AG08395 (cell line): Measurements from ENCODE around the gene DERA.
"Not testable (repeated sequence)": the region's sequence is repeated elsewhere in the genome, so short reads cannot be mapped to it uniquely, and the experiment has no call there.

ENCODE experiments used
- DNase-seq: peaks from one replicate; pipeline ENCODE4 v3.0.0; 2012; ENCODE audit warnings: mixed read lengths, low spot score

The DERA gene

DNA sequence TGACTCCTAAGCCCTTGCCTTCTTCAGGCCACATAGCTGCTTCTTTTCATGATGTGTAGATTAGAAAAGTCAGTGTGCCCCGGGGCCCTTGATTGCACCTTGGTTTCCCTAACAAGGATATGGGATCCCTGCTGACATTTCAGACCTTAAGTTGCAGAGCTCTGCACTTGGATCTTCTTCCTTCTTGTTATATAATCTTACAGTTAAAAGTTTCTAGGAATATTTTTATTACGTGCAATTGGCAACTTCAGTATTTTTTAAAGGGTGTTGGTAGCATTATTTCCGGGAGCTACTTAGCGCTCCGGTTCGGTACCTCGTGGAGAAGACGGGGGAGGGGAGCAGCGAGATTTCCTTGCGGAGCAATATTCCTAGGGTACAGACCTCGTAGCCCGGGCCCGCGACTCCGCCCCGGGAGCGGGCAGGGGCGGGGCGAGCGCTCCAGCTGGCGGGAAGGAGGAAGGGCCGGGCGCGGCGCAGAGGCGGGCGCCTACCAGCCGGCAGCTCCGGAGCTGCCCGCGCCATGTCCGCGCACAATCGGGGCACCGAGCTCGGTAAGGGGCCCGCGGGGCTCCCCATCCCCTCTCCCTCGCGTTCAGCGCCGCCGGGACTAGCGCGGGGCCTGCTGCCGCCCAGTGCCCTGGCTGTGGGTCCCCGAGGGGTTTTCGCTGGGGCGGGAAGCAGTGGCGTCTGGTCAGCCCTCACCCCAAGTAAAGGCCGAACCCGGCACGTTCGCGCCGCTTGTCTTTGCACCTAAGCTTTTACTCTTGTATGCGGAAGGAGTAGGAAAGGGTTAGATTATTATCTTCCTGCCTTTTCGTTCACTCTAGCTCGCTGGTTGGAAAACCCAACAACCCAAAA lies at the start of gene DERA:
TSS of gene DERA (plus strand) at position 469 of the 858 bp plus-strand sequence. CDS start at position 521, 52 bp downstream.
- DNase-seq, result peak; percentile 89

DNA sequence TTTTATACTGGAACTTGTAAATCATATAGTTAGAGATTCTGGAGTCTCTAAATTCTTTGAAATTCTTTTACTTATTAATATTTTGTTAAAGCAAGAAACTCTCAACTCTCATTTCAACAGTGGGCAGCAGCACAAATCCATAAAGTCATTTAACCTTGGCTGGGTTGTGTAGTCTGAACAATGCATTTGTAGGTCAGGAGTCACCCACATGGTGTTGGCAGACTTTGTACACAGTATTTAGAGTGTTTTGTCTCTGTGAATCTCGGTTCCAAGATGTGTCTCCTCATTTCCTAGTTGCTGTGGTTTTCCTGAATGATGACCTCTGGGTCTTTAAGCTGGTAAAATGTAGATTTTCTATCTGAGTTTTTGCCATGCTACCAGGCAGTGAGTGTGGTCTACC lies 49.7 kb upstream of the DERA start:
- no peak for DNase-seq

DNA sequence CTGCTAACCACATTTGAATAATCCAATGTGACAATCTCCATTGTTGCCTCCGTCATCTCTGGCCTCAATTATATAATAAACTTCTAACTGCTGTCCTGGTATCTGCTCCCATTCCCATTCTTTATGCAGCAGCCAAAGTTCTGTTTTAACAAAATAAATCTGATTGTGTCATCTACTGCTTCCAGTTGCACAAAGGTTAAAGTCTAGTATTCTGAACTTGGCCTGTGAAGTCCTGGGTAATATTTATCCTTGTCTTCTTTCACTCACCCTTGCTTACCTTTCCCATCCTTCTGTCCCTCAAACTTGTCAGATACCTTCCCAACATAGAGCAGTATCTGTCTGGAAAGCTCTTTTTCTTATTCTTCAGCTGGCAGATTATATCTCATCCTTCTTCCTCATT lies 48.3 kb upstream of the DERA start:
- no peak for DNase-seq

DNA sequence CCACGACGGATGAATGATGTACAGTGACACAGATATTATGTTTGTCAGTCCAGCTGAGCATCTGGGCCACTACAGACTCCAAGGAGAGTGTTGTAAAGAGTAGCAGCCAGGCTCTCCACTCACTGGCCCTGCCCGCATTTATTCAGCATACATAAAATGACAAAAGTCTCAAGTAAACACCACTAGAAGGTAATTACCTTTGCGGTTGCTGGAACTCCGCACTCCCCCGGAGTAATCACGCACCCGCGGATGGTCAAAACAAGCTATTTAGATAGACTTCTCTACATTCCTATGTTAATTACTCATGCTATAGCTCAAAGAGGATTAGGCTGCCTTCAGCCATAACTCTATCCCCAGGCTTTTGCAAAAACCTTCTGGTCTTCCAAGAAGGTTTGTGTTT lies 47.8 kb upstream of the DERA start:
- DNase-seq, result no peak

DNA sequence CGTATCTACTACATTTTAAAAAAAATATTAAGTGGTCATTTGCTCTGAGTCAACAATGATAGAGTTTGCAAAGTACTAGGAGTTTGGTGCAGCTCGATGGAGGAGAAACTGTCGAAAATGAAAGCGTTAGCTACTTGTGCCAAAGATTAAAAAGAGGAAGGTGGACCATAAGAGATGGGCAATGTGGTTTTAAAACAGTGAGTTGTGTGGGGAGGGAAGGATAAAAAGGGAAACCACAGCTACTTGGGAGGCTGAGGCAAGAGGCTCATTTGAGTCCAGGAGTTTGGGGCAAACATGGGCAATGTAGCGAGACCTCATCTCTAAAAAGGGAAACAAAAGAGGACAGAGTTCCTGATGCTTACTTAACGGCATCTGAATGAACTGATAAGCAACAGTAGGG lies 47.1 kb upstream of the DERA start:
- no peak for DNase-seq

DNA sequence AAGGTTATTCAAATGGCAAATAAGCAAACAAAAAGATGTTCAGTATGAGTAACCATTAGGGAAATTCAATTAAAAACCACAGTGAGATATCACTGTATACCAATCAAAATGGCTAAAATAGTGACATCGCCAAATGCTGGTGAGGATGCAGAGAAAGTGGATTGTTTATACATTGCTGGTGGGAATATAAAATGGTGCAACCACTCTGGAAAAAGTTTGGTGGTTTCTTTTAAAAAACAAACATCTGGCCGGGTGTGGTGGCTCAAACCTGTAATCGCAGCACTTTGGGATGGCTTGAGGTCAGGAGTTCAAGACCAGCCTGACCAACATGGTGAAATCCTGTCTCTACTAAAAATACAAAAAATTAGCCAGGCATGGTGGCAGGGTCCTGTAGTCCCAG lies 42.9 kb upstream of the DERA start:
- DNase-seq, result no peak

DNA sequence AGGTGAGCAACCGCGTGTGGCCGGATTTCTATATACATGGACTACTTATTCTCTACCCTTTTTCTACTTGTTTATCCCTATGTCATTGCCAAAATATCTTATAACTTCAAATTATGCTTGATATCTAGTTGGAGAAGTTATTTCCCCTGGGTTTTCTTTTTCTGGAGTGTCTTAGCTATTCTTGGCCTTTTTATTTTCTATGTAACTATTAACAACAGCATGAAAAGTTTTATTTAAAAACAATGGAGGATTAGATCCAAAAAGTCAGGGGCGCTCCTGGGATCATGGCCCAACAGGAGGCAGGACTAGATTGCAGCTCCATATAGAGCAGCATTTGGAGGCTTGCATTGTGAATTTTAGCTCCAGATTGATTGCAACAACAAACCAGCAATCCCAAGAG lies 37.6 kb upstream of the DERA start:
- no peak for DNase-seq

DNA sequence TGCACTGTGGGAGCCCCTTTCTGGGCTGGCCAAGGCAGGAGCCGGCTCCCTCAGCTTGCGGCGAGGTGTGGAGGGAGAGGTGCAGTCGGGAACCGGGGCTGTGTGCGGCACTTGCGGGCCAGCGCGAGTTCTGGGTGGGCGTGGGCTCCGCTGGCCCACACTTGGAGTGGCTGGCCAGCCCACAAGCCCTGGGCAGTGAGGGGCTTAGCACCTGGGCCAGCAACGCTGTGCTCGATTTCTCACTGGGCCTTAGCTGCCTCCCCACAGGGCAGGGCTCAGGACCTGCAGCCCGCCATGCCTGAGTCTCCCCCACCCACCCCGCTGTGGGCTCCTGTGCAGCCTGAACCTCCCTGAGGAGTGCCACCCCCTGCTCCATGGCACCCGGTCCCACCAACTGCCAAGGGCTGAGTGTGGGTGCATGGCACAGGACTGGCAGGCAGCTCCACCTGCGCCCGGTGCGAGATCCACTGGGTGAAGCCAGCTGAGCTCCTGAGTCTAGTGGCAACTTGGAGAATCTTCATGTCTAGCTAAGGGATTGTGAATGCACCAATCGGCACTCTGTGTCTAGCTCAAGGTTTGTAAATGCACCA lies 36.5 kb upstream of the DERA start:
- not testable (repeated sequence) for DNase-seq

DNA sequence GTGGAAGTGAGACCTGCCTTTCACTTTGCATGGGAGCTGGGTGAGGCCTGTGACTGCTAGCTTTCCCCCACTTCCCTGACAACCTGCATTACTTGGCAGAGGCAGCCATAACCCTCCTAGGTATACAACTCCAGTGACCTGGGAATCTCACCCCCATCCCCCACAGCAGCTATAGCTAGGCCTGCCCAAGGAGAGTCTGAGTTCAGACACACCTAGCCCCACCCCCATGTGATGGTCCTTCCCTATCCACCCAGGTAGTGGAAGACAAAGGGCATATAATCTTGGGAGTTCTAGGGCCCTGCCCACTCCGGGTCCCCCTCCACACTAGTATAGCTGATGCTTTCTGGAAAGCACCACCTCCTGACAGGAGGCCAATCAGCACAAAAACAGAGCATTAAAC lies 35.3 kb upstream of the DERA start:
- no peak for DNase-seq

DNA sequence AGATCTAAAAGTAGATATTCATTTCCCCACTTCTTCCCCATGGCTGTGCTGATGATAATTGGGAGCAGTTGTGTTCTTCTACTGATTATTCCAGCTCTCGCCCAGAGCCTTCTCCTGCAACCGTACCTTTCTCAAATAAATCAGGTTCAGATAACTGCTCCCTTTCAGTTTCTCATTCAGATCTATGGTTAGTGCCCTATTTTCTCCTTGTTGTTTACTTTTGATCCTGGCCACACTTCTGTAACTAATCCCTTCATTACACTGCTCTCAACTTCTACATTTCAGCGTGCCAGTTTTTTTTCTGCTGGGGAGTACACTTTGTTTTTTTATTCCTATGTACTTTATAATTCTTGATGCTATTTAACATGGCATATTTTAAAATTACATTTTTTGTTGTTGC lies 31.7 kb upstream of the DERA start:
- DNase-seq, result no peak

DNA sequence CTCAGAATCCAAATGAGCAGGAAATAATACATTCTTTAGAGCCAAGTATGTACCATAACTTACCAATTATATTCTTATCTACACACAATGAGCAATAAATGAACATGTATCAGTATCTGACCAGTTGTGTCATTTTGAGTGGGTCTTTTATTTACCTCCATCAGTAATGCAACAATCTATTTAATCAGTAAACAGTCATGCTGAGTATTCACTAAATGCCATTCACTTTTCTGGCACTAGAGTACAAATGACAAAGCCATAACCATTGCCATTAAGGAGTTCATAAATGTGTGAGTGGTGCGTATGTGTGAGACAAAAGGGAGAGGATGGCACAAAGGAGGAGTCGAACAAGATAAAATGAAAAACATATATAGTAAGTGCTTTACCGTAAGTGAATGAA lies 30.4 kb upstream of the DERA start:
- DNase-seq, result no peak

DNA sequence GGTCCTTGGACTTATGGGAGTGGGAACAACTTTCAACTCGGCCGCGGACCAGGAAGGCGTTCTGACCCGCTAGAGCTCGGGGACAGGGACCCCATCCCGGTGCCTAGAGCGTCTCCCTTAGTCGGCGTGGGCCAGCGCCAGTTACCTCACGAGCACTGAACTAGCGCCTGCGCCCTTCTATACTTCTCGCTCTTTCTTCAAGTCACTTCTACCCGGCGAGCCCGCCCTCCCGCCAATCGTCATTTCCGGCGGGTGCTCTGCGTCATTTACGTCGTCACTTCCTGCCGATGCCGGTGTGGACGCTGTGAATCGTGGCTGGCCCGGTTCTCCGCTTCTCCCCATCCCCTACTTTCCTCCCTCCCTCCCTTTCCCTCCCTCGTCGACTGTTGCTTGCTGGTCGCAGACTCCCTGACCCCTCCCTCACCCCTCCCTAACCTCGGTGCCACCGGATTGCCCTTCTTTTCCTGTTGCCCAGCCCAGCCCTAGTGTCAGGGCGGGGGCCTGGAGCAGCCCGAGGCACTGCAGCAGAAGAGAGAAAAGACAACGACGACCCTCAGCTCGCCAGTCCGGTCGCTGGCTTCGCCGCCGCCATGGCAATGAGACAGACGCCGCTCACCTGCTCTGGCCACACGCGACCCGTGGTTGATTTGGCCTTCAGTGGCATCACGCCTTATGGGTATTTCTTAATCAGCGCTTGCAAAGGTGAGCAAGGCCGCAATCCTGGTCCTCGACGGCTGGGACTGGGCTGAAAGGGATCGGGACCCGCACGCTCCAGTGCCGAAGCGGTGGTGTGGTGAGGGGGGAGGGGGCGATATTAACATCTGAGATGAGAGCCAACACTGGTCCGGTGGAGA lies 28.8 kb upstream of the DERA start, which contains the start of gene STRAP:
TSS of gene STRAP (plus strand) at position 270 of the 854 bp plus-strand sequence. CDS start at position 591, 321 bp downstream.
- DNase-seq, result peak; percentile 97

DNA sequence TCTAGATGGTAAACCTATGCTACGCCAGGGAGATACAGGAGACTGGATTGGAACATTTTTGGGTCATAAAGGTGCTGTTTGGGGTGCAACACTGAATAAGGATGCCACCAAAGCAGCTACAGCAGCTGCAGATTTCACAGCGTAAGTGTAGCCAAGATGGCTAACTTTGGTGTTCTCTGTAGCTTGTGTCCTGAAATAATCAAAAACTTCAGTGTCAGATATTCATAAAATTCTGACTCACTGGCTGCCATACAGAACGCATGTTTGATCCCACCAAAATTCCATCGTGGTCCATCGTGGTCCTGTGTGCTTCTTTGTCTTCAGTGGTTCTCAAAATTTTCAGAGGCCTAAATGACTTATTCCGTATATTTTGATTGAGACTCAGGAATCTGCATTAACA lies 27.6 kb upstream of the DERA start:
- DNase-seq, result no peak

DNA sequence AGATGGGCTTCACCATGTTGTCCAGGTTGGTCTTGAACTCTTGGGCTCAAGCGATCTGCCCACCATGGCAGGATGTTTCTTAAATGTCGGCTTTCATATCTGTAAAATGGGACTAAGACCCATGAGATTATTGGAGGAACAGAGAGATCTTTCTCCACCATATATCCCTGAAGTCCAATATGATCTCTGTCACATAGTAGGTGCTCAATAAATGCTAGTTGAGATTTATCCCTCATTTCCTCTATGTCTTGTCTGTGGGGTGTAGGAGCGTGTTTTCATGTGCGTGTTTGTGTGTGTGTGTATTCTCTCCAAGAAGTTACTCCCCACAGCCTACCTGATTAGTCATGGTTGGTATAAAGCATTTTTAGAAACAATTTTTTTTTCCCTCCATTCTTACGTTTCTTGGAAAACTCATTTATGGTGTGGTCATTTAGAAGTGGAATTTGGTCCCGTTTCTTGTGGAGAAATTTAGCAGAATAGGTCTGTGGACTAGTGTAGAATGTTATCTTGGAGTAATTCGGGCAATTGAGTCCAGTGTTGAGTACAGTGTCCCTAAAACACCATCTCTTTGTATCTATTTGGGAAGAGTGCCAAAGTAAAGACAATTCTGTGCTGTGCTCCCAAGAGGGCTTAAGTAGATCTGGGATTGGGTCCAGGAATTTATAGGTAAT lies 24.6 kb upstream of the DERA start:
- DNase-seq, result no peak

DNA sequence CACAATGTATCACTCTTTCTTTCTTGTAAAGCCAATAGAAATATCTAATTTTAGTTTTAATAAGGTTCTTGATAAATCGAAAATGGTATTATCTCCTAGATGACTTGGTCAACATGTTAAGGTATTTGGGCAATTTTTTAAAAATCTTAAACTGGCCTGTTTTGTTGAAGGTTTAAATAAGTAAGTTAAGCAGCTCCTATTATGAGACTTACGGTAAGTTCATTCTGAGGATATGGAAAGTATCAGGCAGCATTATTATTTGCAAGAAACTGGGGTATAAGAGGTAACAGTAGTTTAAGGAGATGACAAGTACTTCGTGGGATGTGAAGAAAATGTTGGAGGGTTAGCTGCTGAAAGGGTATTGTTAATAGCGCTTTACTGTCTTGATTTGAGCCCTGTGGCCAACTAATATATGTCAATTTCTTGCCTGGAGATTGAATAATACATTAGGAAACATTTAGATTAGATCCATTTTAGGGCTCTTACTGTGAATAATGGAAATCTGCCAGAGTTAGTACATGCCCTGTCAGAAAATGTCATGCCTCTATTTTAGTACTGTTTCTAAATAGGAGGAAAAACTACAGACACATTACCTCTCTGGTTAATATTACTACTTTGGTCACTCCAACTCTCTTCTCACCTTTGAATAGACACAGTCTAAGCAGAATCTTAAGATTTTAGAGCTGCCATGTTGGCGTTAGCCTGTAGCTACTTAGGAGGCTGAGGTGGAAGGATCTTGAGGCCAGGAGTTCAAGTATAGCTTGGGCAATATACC lies 23.9 kb upstream of the DERA start:
- no peak for DNase-seq

DNA sequence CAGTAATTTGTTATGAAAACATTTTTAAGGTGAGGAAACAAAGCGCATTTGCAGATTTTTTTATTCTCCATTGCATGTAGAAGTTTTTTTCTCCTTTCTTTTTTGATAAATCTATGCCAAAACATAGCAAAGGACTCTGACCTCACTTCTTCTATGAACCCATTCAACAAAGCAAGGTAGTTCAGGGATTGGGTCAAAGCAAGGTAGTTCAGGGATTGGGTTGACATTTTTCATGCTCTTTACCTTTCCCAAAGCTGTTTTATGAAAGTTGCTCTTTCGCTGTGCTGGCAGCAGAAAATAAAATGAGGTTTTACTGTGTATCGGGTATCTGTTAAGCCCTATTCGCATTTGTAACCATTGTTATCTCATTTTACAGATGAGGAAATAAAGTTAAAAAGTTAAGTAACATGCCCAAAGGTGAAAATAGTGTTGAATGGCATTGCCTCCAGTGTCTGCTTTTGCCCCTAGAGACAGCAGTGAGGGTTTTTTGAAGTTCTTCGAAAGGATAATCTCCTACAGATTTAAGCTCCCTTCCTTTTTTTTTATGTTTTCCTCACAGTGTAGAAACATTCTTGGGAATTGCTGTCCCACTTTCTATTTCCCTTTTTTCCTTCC lies 18.4 kb upstream of the DERA start:
- no peak for DNase-seq

DNA sequence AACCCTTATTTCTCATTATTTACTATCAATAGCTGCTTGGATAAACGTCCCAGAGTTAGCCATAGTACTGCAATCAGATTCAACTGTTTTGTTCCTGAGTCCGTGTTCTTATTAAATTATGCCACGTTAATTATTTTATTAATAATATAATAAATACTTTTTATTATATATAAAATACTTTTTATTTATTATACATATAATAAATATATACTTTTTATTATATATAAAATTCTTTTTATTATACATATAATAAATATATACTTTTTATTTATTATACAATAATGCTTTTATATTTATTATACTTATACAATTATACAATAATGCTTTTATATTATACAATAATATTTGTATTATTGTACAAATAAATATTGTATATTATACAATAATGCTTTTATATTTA lies 17.9 kb upstream of the DERA start:
- no peak for DNase-seq

DNA sequence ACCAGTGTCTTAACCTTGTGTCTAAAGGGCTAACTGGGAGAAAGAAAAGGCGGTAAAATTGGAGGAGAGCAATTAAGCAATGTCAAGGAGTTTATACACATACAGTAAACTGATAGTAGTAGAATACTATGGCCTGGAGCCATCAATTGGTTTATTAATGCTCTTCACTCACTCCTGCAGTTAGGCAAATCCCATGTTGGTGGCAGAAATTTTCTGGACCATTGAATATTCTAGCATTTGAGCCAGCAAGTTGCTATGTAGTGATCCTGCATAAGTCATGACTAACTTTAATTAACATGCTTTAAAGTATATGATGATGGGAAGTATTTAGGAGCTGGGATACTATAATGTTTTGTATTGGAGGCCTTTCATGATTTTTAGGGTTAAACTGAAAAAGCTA lies 14.3 kb upstream of the DERA start:
- DNase-seq, result no peak

DNA sequence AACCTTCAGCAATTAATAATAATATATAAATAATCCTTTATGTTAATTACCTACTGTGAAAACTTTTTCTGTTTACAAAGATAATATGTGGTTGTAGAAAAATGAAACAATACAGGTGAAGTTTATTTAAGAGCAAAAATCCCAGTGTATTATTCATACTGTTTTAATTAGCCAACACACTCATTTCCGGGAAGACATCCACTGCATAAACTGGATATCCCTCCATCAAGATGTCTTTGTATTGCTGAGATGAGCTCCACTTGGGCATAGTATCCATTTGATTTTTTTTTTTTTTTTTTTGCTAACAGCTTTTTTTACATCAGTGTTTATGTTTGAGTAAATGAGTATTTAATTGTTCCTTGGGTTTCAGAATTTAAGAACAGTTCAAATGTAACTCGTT lies 13.7 kb upstream of the DERA start:
- DNase-seq, result no peak

DNA sequence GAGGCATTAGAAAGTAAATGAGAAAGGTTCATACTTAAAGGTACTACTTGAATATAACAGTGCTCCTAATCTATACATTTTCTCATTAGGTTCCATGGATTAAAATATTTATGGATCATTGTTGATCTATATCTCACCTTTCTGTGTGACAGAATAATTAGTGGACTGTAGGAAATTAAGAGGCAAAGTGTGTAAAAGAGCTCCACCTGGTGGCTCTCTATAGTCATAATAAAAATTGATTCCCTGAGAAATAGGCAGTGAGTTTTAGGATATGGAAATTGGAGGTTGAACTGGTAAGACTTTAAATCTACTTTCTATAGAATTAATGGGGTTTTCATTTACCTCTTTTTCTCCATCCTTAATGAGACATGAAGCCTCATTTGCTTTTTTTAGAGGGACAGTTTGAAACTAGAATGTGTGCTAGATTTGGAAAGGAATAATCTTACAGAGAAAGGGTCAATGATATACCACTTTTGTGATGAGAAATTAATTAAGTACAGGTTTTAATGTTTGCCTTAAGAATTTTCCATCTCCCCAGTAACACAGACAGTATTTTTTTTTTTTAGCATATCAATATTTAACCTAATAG lies 11.8 kb upstream of the DERA start:
- DNase-seq, result peak; percentile 22
